Upper lobe of right lung (tissue), 1 donor: ENCODE data around the gene RAB11FIP4. TPM values are rescaled to one million over a fixed set of nuclear protein-coding genes. Genes with fewer than 3 reads are reported as not detected.

Experiments used
- ATAC-seq: fragments of 200-7000 bp; cut with Tn5 transposase; one replicate; pipeline ENCODE4 v1.9.1; 2020; ENCODE audit warnings: mild to moderate bottlenecking, moderate library complexity
- DNase-seq: peaks from one replicate; pipeline ENCODE4 v3.0.0-alpha.2; 2020
- H3K27ac ChIP-seq: fragments of 200-600 bp; one replicate; pipeline ENCODE4 v1.8.0; 2022
- H3K27me3 ChIP-seq: fragments of 200-600 bp; one replicate; pipeline ENCODE4 v1.8.0; 2022; ENCODE audit warnings: mild to moderate bottlenecking
- H3K36me3 ChIP-seq: fragments of 200-600 bp; one replicate; pipeline ENCODE4 v1.8.0; 2022
- H3K4me1 ChIP-seq: fragments of 200-600 bp; one replicate; pipeline ENCODE4 v1.8.0; 2022
- H3K4me3 ChIP-seq: fragments of 200-600 bp; one replicate; pipeline ENCODE4 v1.8.0; 2022; ENCODE audit warnings: mild to moderate bottlenecking
- H3K9me3 ChIP-seq: fragments of 200-600 bp; one replicate; pipeline ENCODE4 v1.8.0; 2022
- intact Hi-C: fragments of 100-400 bp; cut with DNase I; formaldehyde crosslinking; loops from one replicate; pipeline ENCODE4 v1.11.0; 2022
- total RNA-seq: library from RNA; stranded (reverse); fragmentation: NEBNext Ultra II Directional; extraction: Animal tissue kit (Norgen Biotek cat#: 25700); gene quantifications from one replicate; pipeline ENCODE4 v1.2.1, GENCODE V29; 2021
- TF ChIP-seq, protein P1 (sequence below): fragments of 200-600 bp; IDR thresholded peaks from one replicate; pipeline ENCODE4 v1.8.0; 2022; ENCODE audit warnings: antibody characterized with exemption
- donor health status: DM: no; HTN: yes; CAD: no; lungs with severe emphysema.

RAB11FIP4 gene
- total RNA-seq, 1 donor from 2014 or later, result 13.5 TPM

GRCh38 chr17:31575043-31575442 lies 183.6 kb downstream of the RAB11FIP4 start:
- H3K9me3 ChIP-seq, result no peaks in the 10 kb centered on the region
- TF ChIP-seq, protein P1, sequence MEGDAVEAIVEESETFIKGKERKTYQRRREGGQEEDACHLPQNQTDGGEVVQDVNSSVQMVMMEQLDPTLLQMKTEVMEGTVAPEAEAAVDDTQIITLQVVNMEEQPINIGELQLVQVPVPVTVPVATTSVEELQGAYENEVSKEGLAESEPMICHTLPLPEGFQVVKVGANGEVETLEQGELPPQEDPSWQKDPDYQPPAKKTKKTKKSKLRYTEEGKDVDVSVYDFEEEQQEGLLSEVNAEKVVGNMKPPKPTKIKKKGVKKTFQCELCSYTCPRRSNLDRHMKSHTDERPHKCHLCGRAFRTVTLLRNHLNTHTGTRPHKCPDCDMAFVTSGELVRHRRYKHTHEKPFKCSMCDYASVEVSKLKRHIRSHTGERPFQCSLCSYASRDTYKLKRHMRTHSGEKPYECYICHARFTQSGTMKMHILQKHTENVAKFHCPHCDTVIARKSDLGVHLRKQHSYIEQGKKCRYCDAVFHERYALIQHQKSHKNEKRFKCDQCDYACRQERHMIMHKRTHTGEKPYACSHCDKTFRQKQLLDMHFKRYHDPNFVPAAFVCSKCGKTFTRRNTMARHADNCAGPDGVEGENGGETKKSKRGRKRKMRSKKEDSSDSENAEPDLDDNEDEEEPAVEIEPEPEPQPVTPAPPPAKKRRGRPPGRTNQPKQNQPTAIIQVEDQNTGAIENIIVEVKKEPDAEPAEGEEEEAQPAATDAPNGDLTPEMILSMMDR, result no peak
- no peaks in the 10 kb centered on the region for H3K27me3 ChIP-seq
- H3K27ac ChIP-seq, result no peak overlapping the region
- peaks cover 30% of the 10 kb centered on the region for H3K4me1 ChIP-seq
- no peaks in the 10 kb centered on the region for H3K36me3 ChIP-seq
- no peak overlapping the region for H3K4me3 ChIP-seq
- intact Hi-C loops, result loop anchor here (10.0 kb wide), 1 partner anchor 60 kb away; no protein-coding TSS in a partner anchor
- no peak for DNase-seq
- ATAC-seq, result no peak

DNA sequence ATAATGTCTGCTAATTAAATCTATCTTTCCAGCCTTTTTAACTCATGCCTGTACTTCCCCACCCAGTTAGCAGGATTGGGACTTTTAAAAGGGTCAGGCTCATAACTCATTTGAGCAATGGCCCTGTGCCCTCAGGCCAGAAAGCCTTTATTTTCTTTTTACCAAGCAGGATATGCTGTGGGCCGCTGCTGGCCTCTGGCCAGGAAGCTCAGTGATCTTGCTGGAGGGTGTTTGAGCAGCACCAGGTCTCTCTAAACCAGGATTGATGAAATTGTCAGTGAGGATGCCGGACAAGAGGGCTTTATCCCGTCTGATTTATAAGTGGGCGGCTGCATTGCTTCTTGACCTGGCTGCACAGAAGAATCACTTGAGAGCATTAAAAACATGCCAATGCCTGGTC lies 187.8 kb downstream of the RAB11FIP4 start:
- H3K4me3 ChIP-seq, result no peak overlapping the region
- no peak for ATAC-seq
- H3K27ac ChIP-seq, result no peak overlapping the region
- peaks cover 39% of the 10 kb centered on the region for H3K4me1 ChIP-seq
- DNase-seq, result no peak
- intact Hi-C loops, result loop anchor here (10.0 kb wide), 1 partner anchor 56 kb away; no protein-coding TSS in a partner anchor
- H3K9me3 ChIP-seq, result no peaks in the 10 kb centered on the region
- no peaks in the 10 kb centered on the region for H3K36me3 ChIP-seq
- no peaks in the 10 kb centered on the region for H3K27me3 ChIP-seq
- TF ChIP-seq, protein P1, result no peak

GRCh38 chr17:31580316-31580705 lies 188.8 kb downstream of the RAB11FIP4 start:
- Histone ChIP-seq H3K4me3 (no peak overlapping the region), H3K4me1 (peaks cover 39% of the 10 kb centered on the region), H3K36me3 (no peaks in the 10 kb centered on the region), H3K27me3 (no peaks in the 10 kb centered on the region), H3K27ac (peak overlapping the region; percentile 73), H3K9me3 (no peaks in the 10 kb centered on the region)
- intact Hi-C loops, result no loop called here
- no peak for DNase-seq
- no peak for ATAC-seq
- TF ChIP-seq, protein P1, result no peak

- H3K4me1 ChIP-seq, result peaks cover 39% of the 10 kb centered on the region
- TF ChIP-seq, protein P1, result no peak
- no peaks in the 10 kb centered on the region for H3K36me3 ChIP-seq
- H3K9me3 ChIP-seq, result no peaks in the 10 kb centered on the region
- no peaks in the 10 kb centered on the region for H3K27me3 ChIP-seq
- peak overlapping the region; percentile 4 for H3K4me3 ChIP-seq
- intact Hi-C loops, result no loop called here
- peak; percentile 88 for DNase-seq
- peak overlapping the region; percentile 73 for H3K27ac ChIP-seq
- peak; percentile 87 for ATAC-seq
Observed at GRCh38 chr17:31580706-31581490, 189.4 kb downstream of the RAB11FIP4 start.

GRCh38 chr17:31581491-31581890 lies 190.0 kb downstream of the RAB11FIP4 start:
- DNase-seq, result no peak
- Histone ChIP-seq H3K9me3 (no peaks in the 10 kb centered on the region), H3K4me3 (no peak overlapping the region), H3K27me3 (no peaks in the 10 kb centered on the region), H3K36me3 (no peaks in the 10 kb centered on the region), H3K4me1 (peaks cover 39% of the 10 kb centered on the region), H3K27ac (peak overlapping the region; percentile 73)
- TF ChIP-seq, protein P1, result no peak
- intact Hi-C loops, result no loop called here
- peak; percentile 40 for ATAC-seq
